Keratinocyte (primary cell): ENCODE data around the gene PDF. TPM values are rescaled to one million over a fixed set of nuclear protein-coding genes. Genes with fewer than 3 reads are reported as not detected.
A peak's percentile ranks its signal among the peaks of the same experiment; 100 is the strongest.

Source experiments
- DNase-seq: peaks from one replicate; pipeline ENCODE4 v3.0.0-alpha.2; 2011; ENCODE audit warnings: low read depth, missing footprints, low spot score
- FAIRE-seq: peaks from 2 replicates; lab custom pipeline; 2011; peaks lifted over from hg19 to GRCh38; lab: Jason Lieb, UNC
- H2AFZ ChIP-seq: 2 replicates; pipeline ENCODE4 v1.6.0; 2012; ENCODE audit warnings: low read length, control low read depth, inconsistent platforms; ENCODE audit not compliant: control insufficient read depth
- H3K27ac ChIP-seq: 2 replicates; pipeline ENCODE4 v1.5.1; 2011; ENCODE audit warnings: low read length; ENCODE audit not compliant: control insufficient read depth, insufficient read depth
- H3K27me3 ChIP-seq: 3 replicates; pipeline ENCODE4 v1.6.0; 2011; ENCODE audit warnings: low read length; ENCODE audit not compliant: control insufficient read depth, insufficient read depth; ENCODE audit errors: extremely low read depth
- H3K36me3 ChIP-seq, 2 experiments: 2 replicates in 1 of 2; 3 replicates in 1 of 2; pipeline ENCODE4 v1.5.1; 2011; ENCODE audit warnings: low read length in 2 of 2, mild to moderate bottlenecking in 1 of 2; ENCODE audit not compliant: control insufficient read depth in 2 of 2, insufficient read depth in 2 of 2; ENCODE audit errors: extremely low read depth in 1 of 2
- H3K4me1 ChIP-seq: 3 replicates; pipeline ENCODE4 v1.5.1; 2011; ENCODE audit warnings: low read length; ENCODE audit not compliant: control insufficient read depth, insufficient read depth; ENCODE audit errors: extremely low read depth
- H3K4me2 ChIP-seq: 3 replicates; pipeline ENCODE4 v1.6.0; 2011; ENCODE audit warnings: low read depth, low read length; ENCODE audit not compliant: control insufficient read depth, insufficient read depth; ENCODE audit errors: extremely low read depth
- H3K4me3 ChIP-seq, 3 experiments: fragments of 200-600 bp in 1 of 3; sonication (generic) in 1 of 3; 2 replicates in 2 of 3; 3 replicates in 1 of 3; pipeline ENCODE4 v1.5.1; 2011 to 2016; ENCODE audit warnings: low read length in 3 of 3, mild to moderate bottlenecking in 3 of 3, control low read depth in 2 of 3, inconsistent platforms in 1 of 3, low read depth in 1 of 3, mixed read lengths in 1 of 3, mixed run types in 1 of 3, moderate library complexity in 1 of 3; ENCODE audit not compliant: control insufficient read depth in 2 of 3, insufficient read depth in 2 of 3; ENCODE audit errors: extremely low read depth in 1 of 3
- H3K79me2 ChIP-seq: 2 replicates; pipeline ENCODE4 v1.6.0; 2012; ENCODE audit warnings: low read length; ENCODE audit not compliant: control insufficient read depth, insufficient read depth
- H3K9ac ChIP-seq: 3 replicates; pipeline ENCODE4 v1.6.0; 2011; ENCODE audit warnings: low read length; ENCODE audit not compliant: control insufficient read depth, insufficient read depth; ENCODE audit errors: extremely low read depth
- H3K9me1 ChIP-seq: 3 replicates; pipeline ENCODE4 v1.6.0; 2011; ENCODE audit warnings: low read length; ENCODE audit not compliant: control insufficient read depth, insufficient read depth; ENCODE audit errors: extremely low read depth
- H3K9me3 ChIP-seq: 2 replicates; pipeline ENCODE4 v1.5.1; 2012; ENCODE audit warnings: low read depth, low read length; ENCODE audit not compliant: control insufficient read depth
- H4K20me1 ChIP-seq: 3 replicates; pipeline ENCODE4 v1.6.0; 2011; ENCODE audit warnings: low read length; ENCODE audit not compliant: control insufficient read depth, insufficient read depth; ENCODE audit errors: extremely low read depth
- CTCF ChIP-seq, 3 experiments: IDR thresholded peaks in 1 of 3; conservative IDR thresholded peaks in 1 of 3; optimal IDR thresholded peaks in 1 of 3; 2 replicates in 2 of 3; 3 replicates in 1 of 3; pipeline versions ENCODE3 to v1.5.1; 2011; ENCODE audit warnings: low read length in 3 of 3, mild to moderate bottlenecking in 3 of 3, moderate library complexity in 2 of 3, control low read depth in 1 of 3, inconsistent platforms in 1 of 3; ENCODE audit not compliant: insufficient read depth in 2 of 3; ENCODE audit errors: extremely low read depth in 1 of 3
- EZH2 ChIP-seq: IDR thresholded peaks from one replicate; pipeline ENCODE4 v1.6.1; 2012; ENCODE audit warnings: inconsistent platforms, mild to moderate bottlenecking, low read length, moderate library complexity
- dilution Hi-C: fragments of 300-500 bp; cut with MboI; formaldehyde crosslinking; loops from one replicate; pipeline ENCODE4 v1.7.0; 2020; ENCODE audit warnings: low sequenced_read_pairs; ENCODE audit not compliant: extremely low pct_ligation_motif_present
- polyA plus RNA-seq, 5 experiments: library from polyadenylated mRNA; depleted of rRNA in 3 of 5; stranded (reverse) in 3 of 5; stranded (forward) in 1 of 5; unstranded in 1 of 5; fragments of >200 nt; gene quantifications; 1 replicate in 1 of 5; 2 replicates in 3 of 5; 3 replicates in 1 of 5; pipeline versions ENCODE4 v1.2.1 to v1.2.3, GENCODE V29; 2011 to 2012; ENCODE audit warnings: missing spikeins in 2 of 5, low read depth in 1 of 5, low replicate concordance in 1 of 5

PDF gene
- polyA plus RNA-seq, 1 donor (not counting 4 experiments of a cell fraction or from before 2014, with no cell fraction given), result 3.0 TPM

GRCh38 chr16:69344171-69344570 is 13.8 kb upstream of the PDF start:
- TF ChIP-seq EZH2, result no peak
- no peak for TF ChIP-seq CTCF (optimal IDR thresholded peaks at IDR 0.05 in 1 of 3, IDR thresholded peaks at IDR 0.05 in 1 of 3, conservative IDR thresholded peaks at IDR 0.05 in 1 of 3; ENCODE audit: extremely low read depth in 1 of 3, insufficient read depth in 2 of 3, low read length in 3 of 3)
- FAIRE-seq, result no peak
- Histone ChIP-seq H3K79me2 (peaks cover 29% of the 10 kb centered on the region), H3K27me3 (no peaks in the 10 kb centered on the region), H3K9ac (no peak overlapping the region), H4K20me1 (no peaks in the 10 kb centered on the region), H3K27ac (no peak overlapping the region), H3K4me3 (no peak overlapping the region), H2AFZ (no peak overlapping the region), H3K4me1 (peaks cover 14% of the 10 kb centered on the region), H3K9me1 (peaks cover 2% of the 10 kb centered on the region), H3K4me2 (no peak overlapping the region), H3K9me3 (no peaks in the 10 kb centered on the region), H3K36me3 (peaks cover 9 to 23% of the 10 kb centered on the region in 2 experiments)
- no peak for DNase-seq
- dilution Hi-C loops, result no loop called here

DNA sequence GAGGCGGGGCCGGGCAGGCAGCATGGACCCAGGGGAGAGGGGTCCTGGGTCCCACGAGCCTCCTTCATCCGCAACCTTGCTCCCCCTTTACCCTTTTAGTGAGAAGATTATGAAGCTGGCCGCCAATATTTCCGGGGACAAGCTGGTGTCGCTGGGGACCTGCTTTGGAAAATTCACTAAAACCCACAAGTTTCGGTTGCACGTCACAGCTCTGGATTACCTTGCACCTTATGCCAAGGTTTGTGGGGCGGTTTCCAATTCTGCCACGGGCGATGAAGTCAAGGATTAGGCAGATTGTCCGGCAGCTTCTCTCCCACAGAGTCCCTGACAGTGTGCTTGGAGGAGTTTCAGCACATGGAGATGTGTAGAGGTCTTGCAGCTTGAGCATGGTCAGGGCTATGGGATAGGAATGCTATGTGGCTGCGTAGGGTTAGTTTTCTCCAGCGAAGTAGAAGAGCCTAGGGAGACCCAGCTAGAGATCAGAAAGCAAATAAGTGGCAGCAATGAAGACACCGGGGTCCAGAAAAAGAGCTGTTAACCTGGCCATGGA is 9.8 kb upstream of the PDF start:
- H3K27ac ChIP-seq, result peak overlapping the region; percentile 79
- H3K4me3 ChIP-seq, result peak overlapping the region; percentile 62 to 99 (median 98)
- no peak for FAIRE-seq
- H3K9ac ChIP-seq, result peak overlapping the region; percentile 95
- H3K4me1 ChIP-seq, result peaks cover 21% of the 10 kb centered on the region
- peaks cover 51% of the 10 kb centered on the region for H3K79me2 ChIP-seq
- dilution Hi-C loops, result no loop called here
- no peak for DNase-seq
- H3K4me2 ChIP-seq, result peak overlapping the region; percentile 98
- no peak for TF ChIP-seq EZH2
- TF ChIP-seq CTCF (optimal IDR thresholded peaks at IDR 0.05 in 1 of 3, IDR thresholded peaks at IDR 0.05 in 1 of 3, conservative IDR thresholded peaks at IDR 0.05 in 1 of 3; ENCODE audit: extremely low read depth in 1 of 3, insufficient read depth in 2 of 3, low read length in 3 of 3), result no peak
- peak overlapping the region; percentile 85 for H2AFZ ChIP-seq
- no peaks in the 10 kb centered on the region for H3K9me3 ChIP-seq
- no peaks in the 10 kb centered on the region for H4K20me1 ChIP-seq
- H3K27me3 ChIP-seq, result no peaks in the 10 kb centered on the region
- no peaks in the 10 kb centered on the region for H3K9me1 ChIP-seq
- peaks cover 14 to 28% of the 10 kb centered on the region in 2 experiments for H3K36me3 ChIP-seq
